ENCODE data around the gene OPCML. TPM values are rescaled to one million over a fixed set of nuclear protein-coding genes. Genes with fewer than 3 reads are reported as not detected.

OPCML gene
- total and polyA plus RNA-seq, 2 donors (not counting 1 experiment from before 2014, with no cell fraction given): 0.99 to 2.8 TPM

DNA sequence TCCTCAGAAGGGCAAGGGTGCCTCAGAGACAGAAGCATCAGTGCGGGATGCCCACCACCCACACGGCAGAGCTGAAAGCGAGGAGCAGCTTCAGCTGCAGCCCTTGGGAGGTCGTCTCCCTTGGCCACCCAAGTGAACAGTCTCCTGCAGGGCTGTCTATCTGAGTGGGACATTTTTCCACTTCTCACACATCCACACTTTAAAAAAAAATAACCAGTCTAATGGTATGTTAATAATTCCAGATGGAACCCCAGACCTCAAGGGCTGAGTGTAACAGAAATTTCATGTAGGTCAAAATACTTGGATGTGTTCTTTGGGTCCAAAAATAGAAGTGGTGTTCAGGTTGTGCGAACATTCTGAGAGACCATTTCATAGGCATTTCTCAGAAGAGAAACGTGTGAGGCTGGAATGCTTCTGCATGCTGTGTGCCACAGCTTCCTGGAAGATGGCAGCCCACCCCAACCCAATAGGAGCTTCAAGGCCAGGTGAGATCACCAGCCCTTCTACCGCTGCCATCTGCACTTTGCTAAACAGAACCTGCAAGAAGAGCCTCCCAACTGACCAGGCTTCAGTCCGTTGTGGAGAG, 623.2 kb downstream of the OPCML start:
- no peak overlapping the region for H2AFZ ChIP-seq (ENCODE audit: low read length)
- no peak overlapping the region for H3K9ac ChIP-seq (ENCODE audit: insufficient read depth, low read length)
- no peaks in the 10 kb centered on the region for H3K79me2 ChIP-seq (ENCODE audit: control insufficient read depth, insufficient read depth, low read length)
- H3K4me1 ChIP-seq (ENCODE audit: control insufficient read depth, extremely low read depth, insufficient read depth, low read length): peaks cover 3% of the 10 kb centered on the region
- no peak overlapping the region for H3K4me2 ChIP-seq (ENCODE audit: extremely low read depth, insufficient read depth, low read length)
- H3K4me3 ChIP-seq (replicated peaks in 1 of 4; ENCODE audit: control extremely low read depth in 1 of 4, insufficient read depth in 1 of 4, low read depth in 3 of 4, low read length in 4 of 4): no peak overlapping the region
- no peaks in the 10 kb centered on the region for H3K36me3 ChIP-seq (ENCODE audit: control insufficient read depth, insufficient read depth, low read length)
- H4K20me1 ChIP-seq (ENCODE audit: control insufficient read depth, extremely low read depth, insufficient read depth, low read length): no peaks in the 10 kb centered on the region
- no peaks in the 10 kb centered on the region for H3K27me3 ChIP-seq (ENCODE audit: control insufficient read depth, insufficient read depth, low read length)
- no peak for DNase-seq (ENCODE audit: low read depth in 2 of 2)
- TF ChIP-seq, protein P1, sequence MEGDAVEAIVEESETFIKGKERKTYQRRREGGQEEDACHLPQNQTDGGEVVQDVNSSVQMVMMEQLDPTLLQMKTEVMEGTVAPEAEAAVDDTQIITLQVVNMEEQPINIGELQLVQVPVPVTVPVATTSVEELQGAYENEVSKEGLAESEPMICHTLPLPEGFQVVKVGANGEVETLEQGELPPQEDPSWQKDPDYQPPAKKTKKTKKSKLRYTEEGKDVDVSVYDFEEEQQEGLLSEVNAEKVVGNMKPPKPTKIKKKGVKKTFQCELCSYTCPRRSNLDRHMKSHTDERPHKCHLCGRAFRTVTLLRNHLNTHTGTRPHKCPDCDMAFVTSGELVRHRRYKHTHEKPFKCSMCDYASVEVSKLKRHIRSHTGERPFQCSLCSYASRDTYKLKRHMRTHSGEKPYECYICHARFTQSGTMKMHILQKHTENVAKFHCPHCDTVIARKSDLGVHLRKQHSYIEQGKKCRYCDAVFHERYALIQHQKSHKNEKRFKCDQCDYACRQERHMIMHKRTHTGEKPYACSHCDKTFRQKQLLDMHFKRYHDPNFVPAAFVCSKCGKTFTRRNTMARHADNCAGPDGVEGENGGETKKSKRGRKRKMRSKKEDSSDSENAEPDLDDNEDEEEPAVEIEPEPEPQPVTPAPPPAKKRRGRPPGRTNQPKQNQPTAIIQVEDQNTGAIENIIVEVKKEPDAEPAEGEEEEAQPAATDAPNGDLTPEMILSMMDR (conservative IDR thresholded peaks at IDR 0.05 in 1 of 2, IDR thresholded peaks at IDR 0.05 in 1 of 2; ENCODE audit: low read depth in 1 of 2, low read length in 2 of 2): no peak
- no peak for TF ChIP-seq EZH2 (IDR thresholded peaks at IDR 0.05; ENCODE audit: low read length, missing control alignments)
- no peaks in the 10 kb centered on the region for H3K9me3 ChIP-seq (ENCODE audit: control insufficient read depth, insufficient read depth, low read depth, low read length)
- no peak overlapping the region for H3K27ac ChIP-seq (ENCODE audit: insufficient read depth, low read length)

DNA sequence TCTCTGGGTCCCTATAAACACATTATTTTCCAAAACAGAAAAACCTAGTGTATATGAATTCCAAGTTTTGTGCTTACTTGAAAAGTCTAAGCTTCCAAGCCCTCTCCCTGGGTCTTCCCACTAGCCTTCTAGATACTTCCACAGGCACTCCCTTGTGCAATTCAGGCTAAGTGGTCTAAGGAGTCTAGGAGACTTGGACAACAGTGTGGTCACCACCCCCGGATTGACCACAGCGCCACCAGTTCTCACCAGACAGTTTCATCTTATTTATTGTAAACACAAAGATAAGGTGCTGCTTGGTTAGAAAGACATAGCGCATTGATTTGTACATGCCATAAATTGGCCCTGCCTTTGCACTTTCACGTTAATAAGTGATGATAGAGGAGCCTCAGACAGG, 623.9 kb downstream of the OPCML start:
- DNase-seq (ENCODE audit: low read depth in 2 of 2): peak in 1 of 2 donors; percentile 22
- TF ChIP-seq, protein P1 (conservative IDR thresholded peaks at IDR 0.05 in 1 of 2, IDR thresholded peaks at IDR 0.05 in 1 of 2; ENCODE audit: low read depth in 1 of 2, low read length in 2 of 2): no peak
- no peak for TF ChIP-seq EZH2 (IDR thresholded peaks at IDR 0.05; ENCODE audit: low read length, missing control alignments)
- no peak overlapping the region for H3K4me3 ChIP-seq (replicated peaks in 1 of 4; ENCODE audit: control extremely low read depth in 1 of 4, insufficient read depth in 1 of 4, low read depth in 3 of 4, low read length in 4 of 4)
- no peak overlapping the region for H3K9ac ChIP-seq (ENCODE audit: insufficient read depth, low read length)
- H3K9me3 ChIP-seq (ENCODE audit: control insufficient read depth, insufficient read depth, low read depth, low read length): no peaks in the 10 kb centered on the region
- no peaks in the 10 kb centered on the region for H3K36me3 ChIP-seq (ENCODE audit: control insufficient read depth, insufficient read depth, low read length)
- H3K27ac ChIP-seq (ENCODE audit: insufficient read depth, low read length): no peak overlapping the region
- no peak overlapping the region for H3K4me2 ChIP-seq (ENCODE audit: extremely low read depth, insufficient read depth, low read length)
- no peaks in the 10 kb centered on the region for H4K20me1 ChIP-seq (ENCODE audit: control insufficient read depth, extremely low read depth, insufficient read depth, low read length)
- no peaks in the 10 kb centered on the region for H3K79me2 ChIP-seq (ENCODE audit: control insufficient read depth, insufficient read depth, low read length)
- H3K27me3 ChIP-seq (ENCODE audit: control insufficient read depth, insufficient read depth, low read length): no peaks in the 10 kb centered on the region
- no peak overlapping the region for H2AFZ ChIP-seq (ENCODE audit: low read length)
- H3K4me1 ChIP-seq (ENCODE audit: control insufficient read depth, extremely low read depth, insufficient read depth, low read length): peaks cover 3% of the 10 kb centered on the region

DNA sequence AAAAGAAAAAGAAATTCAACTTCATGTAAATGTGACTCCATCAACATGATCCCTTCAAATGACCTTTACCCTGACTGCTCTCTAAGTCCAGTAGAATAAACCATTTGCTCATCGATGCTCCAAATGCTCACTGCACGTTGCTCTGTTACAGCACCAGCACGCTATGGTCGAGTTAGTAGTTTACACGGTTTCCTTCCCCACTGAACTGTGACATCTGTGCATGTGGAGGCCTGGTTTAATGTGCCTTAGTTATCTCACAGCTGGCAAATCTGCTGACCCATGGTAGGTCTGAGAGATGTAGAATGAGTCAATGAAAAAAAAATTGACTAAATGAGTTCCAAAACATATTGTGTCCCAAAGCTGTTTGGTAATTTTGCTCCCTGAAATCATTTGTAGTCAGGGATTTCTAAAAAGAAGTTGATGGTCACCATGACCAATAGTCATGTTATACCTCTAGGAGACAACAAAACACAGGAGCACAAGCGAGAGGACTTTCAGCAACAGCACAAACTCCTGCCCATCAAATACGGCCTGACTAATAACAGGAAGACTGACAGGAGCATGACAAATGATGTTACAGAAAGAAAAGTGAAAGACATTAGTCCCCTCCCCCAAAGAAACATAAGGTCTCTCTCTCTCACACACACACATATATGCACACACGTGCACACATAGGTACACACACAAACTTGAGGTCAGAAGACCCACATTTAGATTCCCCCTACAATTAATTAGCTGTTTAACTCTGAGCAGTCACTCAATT, 624.5 kb downstream of the OPCML start:
- Histone ChIP-seq H2AFZ (ENCODE audit: low read length) (no peak overlapping the region), H3K27me3 (ENCODE audit: control insufficient read depth, insufficient read depth, low read length) (no peaks in the 10 kb centered on the region), H3K9ac (ENCODE audit: insufficient read depth, low read length) (no peak overlapping the region), H3K27ac (ENCODE audit: insufficient read depth, low read length) (no peak overlapping the region), H3K4me1 (ENCODE audit: control insufficient read depth, extremely low read depth, insufficient read depth, low read length) (peaks cover 3% of the 10 kb centered on the region), H3K36me3 (ENCODE audit: control insufficient read depth, insufficient read depth, low read length) (no peaks in the 10 kb centered on the region), H3K9me3 (ENCODE audit: control insufficient read depth, insufficient read depth, low read depth, low read length) (no peaks in the 10 kb centered on the region), H4K20me1 (ENCODE audit: control insufficient read depth, extremely low read depth, insufficient read depth, low read length) (no peaks in the 10 kb centered on the region), H3K79me2 (ENCODE audit: control insufficient read depth, insufficient read depth, low read length) (no peaks in the 10 kb centered on the region), H3K4me2 (ENCODE audit: extremely low read depth, insufficient read depth, low read length) (no peak overlapping the region), H3K4me3 (replicated peaks in 1 of 4; ENCODE audit: control extremely low read depth in 1 of 4, insufficient read depth in 1 of 4, low read depth in 3 of 4, low read length in 4 of 4) (no peak overlapping the region)
- TF ChIP-seq, protein P1 (conservative IDR thresholded peaks at IDR 0.05 in 1 of 2, IDR thresholded peaks at IDR 0.05 in 1 of 2; ENCODE audit: low read depth in 1 of 2, low read length in 2 of 2): no peak
- TF ChIP-seq EZH2 (IDR thresholded peaks at IDR 0.05; ENCODE audit: low read length, missing control alignments): no peak
- DNase-seq (ENCODE audit: low read depth in 2 of 2): no peak
